Stimulated activated CD8-positive, alpha-beta memory T cell treated with anti-CD3 and anti-CD28 coated beads, Interleukin-15, amount 100 ng/mL, for 4 hours (primary cell): Measurements from ENCODE around the gene CHCHD1.
"Not testable (repeated sequence)": the region's sequence is repeated elsewhere in the genome, so short reads cannot be mapped to it uniquely, and the experiment has no call there.

Experiments used
- DNase-seq, 2 donors: peaks; one replicate each; pipeline ENCODE4 v3.0.0-alpha.2; 2020; ENCODE audit warnings: low read depth in 2 of 2

Gene CHCHD1

DNA sequence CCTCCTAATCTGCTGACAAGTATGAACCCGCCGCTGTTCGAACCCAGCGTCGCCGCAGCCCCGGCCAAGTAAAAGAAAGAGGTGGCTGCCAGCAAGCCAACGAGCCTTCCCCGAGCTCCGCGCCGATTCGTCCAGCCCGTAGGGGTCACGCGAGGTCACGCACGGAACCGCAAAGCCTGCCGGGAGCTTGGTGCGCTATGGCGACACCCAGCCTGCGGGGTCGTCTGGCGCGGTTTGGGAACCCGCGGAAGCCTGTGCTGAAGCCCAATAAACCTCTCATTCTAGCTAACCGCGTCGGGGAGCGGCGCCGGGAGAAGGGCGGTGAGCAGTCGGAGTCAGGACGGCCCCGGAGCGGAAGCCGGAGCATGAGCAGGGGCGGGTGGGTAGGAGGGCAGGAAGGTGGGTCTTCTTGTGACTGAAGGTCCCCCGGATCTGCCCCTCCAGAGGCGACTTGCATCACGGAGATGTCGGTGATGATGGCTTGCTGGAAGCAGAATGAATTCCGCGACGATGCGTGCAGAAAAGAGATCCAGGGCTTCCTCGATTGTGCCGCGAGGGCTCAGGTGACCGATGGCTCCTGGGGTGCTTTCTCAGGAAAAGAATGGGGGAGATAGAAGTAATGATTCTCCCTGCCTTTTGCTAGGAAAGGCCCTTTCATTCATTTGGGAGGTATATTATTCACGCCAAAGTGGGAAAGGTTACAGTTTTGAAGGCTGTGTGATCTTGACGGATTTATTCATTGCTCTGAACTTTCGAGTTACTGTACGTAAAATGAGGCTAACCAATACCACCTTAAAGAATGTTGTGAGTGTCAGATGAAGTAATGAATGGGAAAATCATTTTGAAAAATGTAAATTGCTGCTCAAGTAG, at the start of gene CHCHD1:
CHCHD1 (plus strand) TSS at position 170 of the 870 bp plus-strand sequence; CDS start at position 198, 28 bp downstream.
- DNase-seq, result peak; percentile 79 to 80

DNA sequence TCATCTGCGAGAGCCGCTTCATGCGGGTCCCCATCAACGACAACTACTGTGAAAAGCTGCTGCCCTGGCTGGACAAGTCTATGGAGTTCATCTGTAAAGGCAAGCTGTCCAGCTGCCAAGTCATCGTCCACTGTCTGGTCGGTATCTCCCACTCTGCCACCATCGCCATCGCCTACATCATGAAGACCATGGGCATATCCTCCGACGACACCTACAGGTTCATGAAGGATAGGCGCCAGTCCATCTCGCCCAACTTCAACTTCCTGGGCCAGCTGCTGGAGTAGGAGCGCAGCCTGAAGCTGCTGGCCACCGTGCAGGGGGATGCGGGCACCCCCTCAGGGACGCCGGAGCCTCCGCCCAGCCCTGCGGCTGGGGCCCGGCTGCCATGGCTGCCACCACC, 49.4 kb upstream of the CHCHD1 start:
- DNase-seq, result no peak

DNA sequence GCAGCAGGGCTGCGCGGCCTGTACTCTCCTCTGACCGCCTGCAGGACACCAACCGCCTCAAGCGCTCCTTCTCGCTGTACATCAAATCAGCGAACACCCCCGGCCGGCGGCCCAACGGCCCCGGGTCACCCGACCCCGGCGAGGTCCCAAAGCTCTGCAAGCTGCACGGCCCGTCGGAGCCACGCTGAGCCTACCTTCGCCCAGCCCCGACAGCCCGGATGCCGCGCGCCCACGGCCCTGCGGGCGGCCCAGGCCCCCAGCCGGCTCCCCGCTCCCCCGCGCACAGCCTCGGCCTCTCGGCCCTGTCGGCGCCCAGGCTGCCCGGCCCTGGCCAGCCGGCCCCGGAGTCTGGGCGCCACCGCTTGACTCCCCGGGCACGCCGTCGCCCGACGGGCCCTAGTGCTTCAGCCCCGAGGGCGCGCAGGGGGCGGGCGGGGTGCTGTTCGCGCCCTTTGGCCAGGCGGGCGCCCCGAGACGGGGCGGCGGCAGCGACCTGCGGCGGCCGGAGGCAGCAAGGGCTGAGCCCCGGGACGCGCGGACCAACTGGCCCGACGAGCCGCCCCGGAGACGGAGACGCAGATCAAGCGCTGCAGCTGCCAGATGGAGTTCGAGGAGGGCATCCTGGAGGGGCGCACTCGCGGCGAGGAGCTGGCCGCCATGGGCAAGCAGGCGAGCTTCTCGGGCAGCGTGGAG, 48.8 kb upstream of the CHCHD1 start:
- no peak for DNase-seq

DNA sequence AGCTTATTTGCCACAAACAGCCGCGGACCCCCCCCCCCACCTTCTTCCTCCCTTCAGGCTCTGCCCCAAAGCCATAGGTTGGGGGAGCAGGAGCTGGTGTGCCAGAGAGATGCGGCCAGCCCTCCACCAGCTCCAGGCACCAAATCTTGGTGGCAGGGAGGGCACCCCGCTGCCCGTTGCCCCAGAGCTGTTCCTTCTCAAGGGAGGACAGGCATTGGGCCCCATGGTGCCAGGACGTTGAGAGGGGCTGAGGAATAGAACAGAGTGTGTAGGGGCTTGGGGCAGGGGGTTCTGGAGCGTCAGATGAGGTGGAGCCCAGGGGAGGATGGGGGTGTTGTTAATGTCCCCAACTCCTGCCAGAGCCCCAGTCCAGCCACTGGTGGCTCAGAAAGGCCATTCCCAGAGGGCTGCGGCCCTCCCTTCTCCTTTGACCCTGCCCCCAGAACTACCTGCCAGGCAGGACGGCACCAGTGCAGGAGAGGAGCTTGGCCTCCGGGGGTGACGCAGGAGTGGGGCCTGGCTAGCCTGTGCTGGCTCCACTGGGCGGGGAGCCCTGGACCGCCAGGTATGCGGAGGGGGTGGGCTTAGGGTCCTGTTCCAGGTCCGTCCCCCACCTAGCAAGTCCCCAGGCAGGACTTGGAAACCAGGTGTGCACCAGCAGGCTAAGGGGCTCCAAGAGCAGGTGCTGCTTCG, 47.7 kb upstream of the CHCHD1 start:
- no peak for DNase-seq

DNA sequence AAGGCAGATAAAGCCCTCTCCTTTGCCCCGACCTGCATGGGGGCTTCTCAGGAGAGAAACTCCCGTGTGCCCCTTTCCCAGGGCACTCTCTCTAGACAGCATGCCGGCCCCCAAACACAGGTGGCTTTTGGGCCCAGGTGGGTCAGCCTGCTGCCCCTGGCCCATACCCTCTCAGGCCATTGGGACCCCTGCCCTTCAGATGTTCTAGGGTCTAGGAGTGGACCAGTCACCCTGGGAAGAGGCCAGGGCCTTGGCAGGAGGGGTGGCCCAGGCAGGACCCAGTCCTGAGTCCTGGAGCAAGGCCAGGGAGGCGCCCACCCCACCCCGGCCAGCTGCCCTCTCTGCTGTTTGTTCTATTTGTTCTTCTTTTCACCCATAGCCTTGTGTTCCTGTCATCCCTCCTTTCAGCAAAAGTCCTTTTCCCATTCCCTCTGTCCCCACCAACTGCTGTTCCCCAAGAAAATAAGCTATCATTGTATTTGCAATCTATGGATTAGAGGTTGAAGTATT, 47.0 kb upstream of the CHCHD1 start:
- DNase-seq, result no peak

DNA sequence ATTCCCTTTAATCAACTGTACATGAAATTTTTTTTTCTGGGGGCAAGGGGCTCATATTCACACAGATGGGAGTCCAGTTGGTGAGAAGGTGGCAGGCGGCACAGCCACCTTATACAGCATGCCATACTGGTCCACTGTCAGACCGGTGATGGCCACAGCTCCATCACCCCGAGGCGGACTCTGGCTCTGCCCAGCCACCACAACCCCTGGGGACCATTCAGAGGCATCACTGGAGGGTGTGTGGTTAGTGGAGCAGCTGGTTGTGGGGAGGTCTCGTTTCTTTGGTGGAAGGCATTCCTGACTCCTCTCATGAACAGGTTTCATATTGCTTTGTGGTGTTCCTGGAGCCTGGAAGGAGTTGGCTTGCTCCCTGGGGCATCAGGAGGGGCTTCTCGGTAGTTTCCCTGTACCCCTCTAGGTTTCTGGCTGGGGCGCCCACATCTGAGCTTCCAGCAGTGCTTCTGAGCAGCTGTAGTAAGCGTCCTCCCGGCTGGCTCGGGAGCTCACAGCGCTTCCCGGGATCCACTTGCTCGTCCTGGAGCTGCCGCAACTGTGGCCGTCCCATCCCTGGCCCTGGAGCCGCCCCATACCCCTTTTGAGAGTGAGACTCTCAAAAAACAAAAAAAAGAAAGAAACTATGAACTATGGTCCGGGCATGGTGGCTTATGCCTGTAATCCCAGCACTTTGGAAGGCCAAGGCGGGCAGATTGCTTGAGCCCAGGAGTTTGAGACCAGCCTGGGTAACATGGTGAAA, 41.2 kb upstream of the CHCHD1 start:
- DNase-seq, result not testable (repeated sequence)

DNA sequence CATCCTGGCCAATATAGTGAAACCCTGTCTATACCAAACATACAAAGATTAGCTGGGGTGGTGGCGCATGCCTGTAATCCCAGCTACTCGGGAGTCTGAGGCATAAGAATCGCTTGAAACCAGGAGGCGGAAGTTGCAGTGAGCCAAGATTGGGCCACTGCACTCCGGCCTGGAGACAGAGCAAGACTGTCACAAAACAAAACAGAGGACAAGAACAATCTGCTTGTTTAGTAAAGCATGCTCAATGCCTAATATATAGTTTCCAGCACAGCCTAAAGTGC, 39.5 kb upstream of the CHCHD1 start:
- DNase-seq, result no peak

DNA sequence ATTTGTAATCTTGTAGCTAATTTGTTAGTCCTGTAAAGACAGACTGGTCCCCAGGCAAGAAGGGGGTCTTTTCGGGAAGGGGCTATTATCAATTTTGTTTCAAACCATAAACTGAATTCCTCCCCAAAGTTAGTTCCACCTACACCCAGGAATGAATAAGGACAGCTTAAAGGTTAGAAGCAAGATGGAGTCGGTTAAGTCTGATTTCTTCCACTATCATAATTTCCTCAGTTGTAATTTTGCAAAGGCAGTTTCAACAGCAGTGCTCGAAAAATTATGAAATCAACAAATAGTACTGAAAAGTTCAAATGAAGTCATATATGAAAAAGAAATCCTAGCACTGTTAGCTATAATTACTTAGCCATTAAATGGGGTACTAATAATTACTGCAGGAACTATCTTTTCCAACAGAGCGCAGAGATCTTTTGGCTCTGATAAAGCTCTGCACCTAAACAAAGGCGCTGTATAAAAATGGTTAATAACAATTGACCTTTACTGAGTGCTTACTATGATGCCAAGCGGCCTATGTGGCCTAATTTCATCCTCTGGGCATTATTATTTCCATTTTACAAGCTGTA, 38.4 kb upstream of the CHCHD1 start:
- no peak for DNase-seq

DNA sequence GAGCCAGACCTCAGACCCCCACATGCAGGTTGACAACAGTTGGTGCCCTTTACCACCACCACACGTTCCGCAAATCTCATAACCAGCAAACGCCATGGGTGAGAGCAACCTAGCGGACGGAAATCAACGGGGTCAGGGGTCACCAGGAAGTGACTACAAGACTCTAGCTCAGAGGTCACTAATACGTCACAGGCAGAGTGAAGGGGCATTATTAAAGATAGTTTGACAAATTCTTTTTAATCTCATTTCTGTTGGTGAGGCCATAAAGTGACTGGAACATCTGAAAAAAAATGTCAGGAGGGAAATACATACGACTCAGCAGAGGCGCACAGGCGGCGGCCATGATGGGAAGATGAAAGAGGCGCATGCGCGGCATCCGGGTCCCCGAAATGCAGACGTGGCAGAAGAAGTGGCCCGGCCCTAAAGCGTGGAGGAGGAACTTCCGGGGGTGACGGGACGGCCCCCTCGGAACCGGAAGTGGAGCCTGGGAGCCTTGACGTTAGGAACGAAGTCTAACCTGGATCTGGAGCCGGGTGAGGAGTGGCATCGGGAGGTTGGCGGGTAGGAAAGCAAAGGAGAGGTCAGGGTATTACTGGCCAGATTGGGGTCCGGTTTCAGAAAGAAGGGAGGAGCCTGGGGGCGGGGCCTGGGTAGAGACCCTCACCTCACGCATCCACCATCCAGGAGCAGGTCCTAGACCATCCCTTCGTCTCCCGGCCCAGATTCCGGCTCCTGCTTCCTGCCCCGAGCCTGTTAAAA, 37.8 kb upstream of the CHCHD1 start, which contains the start of gene SEC24C:
SEC24C (plus strand) TSS at position 468 of the 759 bp plus-strand sequence. CDS start 2,461 bp downstream, outside the sequence.
- peak; percentile 87 to 92 for DNase-seq

DNA sequence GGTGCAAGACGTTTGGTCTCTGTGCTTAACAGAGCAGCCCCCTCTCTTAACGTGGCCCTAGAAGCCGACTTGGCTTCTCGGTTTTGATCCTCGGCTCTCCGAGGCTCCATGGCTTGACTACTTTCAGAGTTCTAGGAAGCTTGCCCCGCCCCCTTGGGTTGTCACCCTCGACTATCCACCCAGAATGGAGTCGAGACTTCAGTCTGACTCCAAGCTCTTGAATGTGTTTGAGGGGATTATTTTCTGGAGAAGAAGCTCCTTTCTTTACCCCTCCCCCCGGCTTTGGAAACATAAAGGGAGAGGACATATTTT, 37.2 kb upstream of the CHCHD1 start:
- peak in 1 of 2 donors; percentile 39 for DNase-seq

DNA sequence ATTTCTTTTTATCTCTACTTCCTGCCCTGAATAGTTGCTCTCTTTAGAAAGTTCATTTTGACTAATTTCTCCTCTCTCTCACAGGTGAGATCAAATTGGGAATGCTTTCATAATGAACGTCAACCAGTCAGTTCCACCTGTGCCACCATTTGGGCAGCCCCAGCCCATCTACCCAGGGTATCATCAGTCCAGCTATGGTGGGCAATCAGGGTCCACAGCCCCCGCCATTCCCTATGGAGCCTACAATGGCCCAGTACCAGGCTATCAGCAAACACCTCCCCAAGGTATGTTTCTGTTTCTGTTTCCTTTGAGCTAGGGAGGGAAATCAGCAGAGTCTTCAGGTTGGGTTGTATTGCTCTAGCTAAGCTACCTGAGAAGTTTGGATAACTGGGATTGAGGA, 35.1 kb upstream of the CHCHD1 start:
- DNase-seq, result no peak

DNA sequence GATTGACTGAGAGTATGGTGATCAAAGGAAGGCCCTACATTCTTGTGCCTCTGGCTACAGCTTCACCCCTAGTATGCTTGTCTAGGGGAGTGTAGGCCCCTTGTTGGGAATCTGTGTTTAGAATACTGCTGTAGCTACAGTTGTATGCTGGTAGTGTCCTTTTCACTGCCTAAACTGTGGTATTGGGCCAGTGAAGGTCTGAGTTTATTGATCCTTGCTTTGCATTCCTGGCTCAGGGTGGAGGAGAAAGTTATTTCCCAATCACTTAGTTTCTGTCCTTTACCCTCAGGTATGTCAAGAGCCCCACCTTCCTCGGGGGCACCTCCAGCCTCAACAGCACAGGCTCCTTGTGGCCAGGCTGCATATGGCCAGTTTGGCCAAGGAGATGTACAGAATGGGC, 31.0 kb upstream of the CHCHD1 start:
- no peak for DNase-seq

DNA sequence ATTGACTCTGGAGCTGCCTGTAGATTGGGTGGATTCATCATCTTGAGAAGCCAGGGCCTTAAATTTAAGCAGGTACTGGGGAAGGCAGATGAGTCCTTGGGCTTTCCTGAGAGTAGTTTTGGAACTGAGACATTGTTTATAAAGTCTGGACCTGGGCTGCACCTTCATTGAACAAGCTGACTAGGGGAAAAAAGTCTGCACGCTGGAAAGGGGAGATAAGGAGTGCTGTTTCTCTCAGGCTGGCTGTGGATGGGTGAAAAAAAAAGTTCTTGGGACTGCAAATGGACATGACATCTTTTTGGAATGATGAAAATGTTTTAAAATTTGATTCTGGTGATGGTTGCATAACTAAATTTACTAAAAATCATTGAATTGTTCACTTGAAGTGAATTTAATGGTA, 25.7 kb upstream of the CHCHD1 start:
- DNase-seq, result no peak

DNA sequence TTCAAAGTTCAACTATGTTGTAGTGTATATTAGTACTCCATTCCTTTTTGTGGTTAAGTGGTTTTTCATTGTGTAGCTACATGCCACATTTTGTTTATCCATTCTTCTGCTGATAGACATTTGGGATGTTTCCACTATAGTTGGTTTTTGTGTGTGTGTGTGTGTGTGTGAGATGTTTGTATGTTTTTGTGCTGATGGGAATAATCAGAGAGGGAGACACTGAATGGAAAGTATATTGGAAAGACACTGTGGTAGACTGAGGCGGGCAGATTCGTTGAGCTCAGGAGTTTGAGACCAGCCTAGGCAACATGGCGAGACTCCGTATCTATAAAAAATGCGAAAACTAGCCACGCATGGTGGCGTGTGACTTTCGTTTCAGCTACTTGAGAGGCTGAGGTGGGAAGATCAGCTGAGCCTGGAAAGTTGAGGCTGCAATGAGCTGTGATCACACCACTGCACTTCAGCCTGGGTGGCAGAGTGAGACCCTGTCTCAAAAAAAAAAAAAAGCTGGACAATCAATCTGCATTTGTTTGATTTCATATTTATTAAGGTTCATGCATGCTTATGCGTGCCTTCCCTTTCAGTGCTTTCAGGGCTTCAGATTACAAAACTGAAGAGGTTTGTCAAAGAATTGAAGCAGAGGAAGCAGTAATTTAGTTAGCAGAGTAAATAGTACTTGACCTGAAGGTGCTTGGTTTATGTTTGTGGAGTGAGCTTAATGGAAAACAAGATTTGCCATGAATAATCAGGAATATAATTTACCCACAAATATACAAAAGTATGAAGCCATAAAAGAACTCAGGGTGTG, 22.9 kb upstream of the CHCHD1 start:
- DNase-seq, result no peak

DNA sequence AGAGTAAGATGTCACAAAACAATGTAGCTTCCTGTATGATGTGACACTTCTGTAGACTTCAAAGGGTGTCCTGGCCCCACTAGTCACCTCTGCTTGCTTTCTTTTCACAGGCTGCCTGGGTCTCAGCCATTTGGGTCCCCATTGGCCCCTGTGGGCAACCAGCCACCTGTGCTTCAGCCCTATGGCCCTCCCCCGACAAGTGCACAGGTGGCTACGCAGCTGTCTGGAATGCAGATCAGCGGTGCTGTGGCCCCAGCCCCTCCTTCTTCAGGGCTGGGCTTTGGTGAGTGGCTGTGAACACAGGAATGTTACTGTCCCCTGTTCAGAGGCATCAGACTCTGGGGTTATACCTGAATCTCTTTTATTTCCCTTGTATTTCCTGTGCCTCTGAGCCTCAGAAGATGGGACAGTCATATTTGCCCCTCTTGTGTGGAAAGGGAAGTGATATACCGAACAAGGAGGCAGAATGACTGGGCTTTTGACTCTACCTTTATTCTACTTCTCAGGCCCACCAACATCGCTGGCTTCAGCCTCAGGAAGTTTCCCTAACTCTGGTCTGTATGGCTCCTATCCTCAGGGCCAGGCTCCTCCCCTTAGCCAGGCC, 22.2 kb upstream of the CHCHD1 start:
- no peak for DNase-seq

DNA sequence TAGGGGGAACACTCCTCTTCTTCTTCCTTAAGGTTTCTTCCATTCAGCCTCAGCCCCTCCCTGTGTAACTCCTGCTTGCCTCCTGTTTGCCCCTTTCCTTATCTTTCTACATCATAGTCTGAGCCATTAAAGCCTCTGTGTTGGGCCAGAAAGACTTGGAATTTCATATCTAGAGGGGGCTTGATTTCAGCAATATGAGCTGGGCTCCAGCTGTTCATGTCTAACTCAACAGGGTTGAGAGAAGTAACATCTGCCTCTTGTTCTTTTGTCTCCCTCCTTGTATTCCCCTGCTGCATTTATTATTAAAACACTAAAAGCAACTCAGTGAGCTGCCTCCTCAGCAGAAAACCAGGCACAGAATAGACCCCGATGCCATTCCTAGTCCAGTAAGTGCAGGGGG, 20.1 kb upstream of the CHCHD1 start:
- DNase-seq, result no peak

DNA sequence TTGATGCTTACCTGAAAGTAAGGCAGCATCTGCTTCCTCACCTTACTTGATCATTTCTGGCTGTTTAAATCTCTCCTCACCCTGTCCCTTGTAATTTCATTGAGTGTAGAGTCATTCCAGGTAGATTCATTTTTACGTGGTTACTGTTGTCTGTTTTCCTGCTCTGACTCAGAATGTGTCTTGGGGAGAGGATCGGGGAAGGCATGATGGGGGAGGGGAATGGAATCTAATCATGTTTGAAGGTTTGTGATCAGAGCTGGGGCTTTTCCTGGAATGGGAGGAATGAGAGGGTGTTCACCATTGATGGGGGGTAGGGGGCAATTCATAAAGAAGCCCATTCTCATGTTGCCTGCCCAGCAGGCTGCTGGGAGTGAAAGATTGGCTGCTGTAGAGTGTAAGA, 18.9 kb upstream of the CHCHD1 start:
- DNase-seq, result no peak

DNA sequence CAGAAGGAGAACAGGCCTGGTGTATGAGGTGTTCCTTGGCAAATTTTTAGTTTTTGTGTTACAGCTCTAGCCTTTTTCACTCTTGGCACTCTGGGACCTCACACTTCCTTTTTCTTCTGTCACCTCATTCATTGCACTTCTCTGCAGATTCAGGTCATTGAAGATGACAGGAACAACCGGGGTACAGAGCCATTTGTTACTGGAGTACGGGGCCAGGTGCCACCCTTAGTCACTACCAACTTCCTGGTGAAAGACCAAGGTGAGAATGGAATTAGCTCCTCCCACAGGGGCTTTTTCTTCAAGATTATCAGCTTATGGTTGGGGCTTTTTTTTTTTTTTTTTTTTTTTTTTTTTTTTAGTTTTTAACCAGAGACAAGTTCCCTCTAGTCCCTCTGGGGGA, 18.5 kb upstream of the CHCHD1 start:
- DNase-seq, result no peak

DNA sequence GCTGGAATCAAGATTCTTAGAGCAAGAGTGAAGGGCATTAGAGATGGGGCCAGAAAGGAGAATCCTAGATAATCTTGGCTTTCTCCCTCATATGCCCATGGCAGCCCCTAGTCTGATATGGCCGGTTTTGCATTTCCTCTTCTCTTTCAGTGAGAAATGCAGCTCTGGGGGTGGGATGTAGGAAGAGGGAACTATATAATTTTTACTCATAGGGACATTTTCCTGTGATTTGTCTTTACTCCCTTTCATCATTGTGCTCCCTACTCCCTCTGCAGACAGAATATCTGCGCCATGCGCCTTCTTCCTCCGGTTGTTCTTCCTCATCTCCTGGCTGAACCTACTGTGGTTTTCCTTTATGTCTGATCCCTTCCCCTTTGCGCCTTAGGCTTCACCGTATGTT, 16.8 kb upstream of the CHCHD1 start:
- DNase-seq, result no peak

DNA sequence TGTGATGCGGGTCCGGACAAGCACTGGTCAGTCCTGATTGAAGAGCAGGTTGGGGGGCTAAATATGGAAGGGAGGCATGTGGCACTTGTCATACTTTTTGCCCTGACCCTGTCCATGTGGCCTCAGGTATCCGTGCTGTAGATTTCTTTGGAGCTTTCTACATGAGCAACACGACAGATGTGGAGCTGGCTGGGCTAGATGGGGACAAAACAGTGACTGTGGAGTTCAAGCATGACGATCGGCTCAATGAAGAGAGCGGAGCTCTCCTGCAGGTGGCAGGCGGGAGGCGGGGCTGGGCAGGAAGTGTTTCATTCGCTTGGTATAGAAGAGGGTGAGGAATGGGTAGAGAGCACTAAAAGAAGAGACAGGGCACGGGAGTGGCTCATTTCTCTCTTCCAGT, 13.0 kb upstream of the CHCHD1 start:
- DNase-seq, result no peak
